ENCODE results near the gene STBD1.

The STBD1 gene

GRCh38 chr4:76316131-76316530 is 9.6 kb downstream of the STBD1 start:
- no peaks in the 10 kb centered on the region; the same call in 1 of the 2 replicates for H3K27me3 ChIP-seq
- no peak for TF ChIP-seq CTCF (IDR thresholded peaks at IDR 0.05; ENCODE audit: low read depth, low read length)
- no peak for DNase-seq
- no peak overlapping the region for H3K4me3 ChIP-seq (ENCODE audit: low read depth, low read length)
- H3K9me3 ChIP-seq = no peaks in the 10 kb centered on the region
- no peaks in the 10 kb centered on the region for H3K36me3 ChIP-seq
- peaks cover 3% of the 10 kb centered on the region; the same call in 1 of the 2 replicates for H3K4me1 ChIP-seq

DNA sequence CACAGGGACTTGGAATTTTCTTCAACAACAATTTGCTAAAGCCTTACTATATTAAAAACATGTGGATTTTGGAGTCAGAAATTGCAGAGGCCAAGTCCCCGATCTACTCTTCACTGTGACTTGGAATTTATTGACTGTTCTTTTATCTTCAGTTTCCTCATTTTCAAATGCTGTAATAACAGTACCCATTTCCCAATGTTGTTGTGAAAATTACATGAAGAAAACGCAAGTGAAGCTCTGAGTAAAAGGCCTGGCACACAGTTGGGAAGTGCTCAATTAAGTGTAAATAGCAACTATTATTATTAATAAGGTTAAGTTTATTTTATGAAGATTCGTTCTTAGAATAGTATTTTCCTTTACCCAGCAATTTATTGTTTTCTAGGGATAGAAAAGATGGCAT is 15.7 kb downstream of the STBD1 start:
- Histone ChIP-seq H3K4me3 (ENCODE audit: low read depth, low read length) (no peak overlapping the region), H3K9me3 (peaks cover 4% of the 10 kb centered on the region), H3K27me3 (no peaks in the 10 kb centered on the region; the same call in 1 of the 2 replicates), H3K36me3 (no peaks in the 10 kb centered on the region), H3K4me1 (no peaks in the 10 kb centered on the region)
- DNase-seq = no peak
- TF ChIP-seq CTCF (IDR thresholded peaks at IDR 0.05; ENCODE audit: low read depth, low read length) = no peak

GRCh38 chr4:76325072-76325471 is 18.5 kb downstream of the STBD1 start:
- Histone ChIP-seq H3K27me3 (no peaks in the 10 kb centered on the region), H3K4me1 (no peaks in the 10 kb centered on the region)

GRCh38 chr4:76326515-76326914 is 20.0 kb downstream of the STBD1 start:
- H3K9me3 ChIP-seq = peaks cover 4% of the 10 kb centered on the region
- H3K4me1 ChIP-seq = no peaks in the 10 kb centered on the region
- DNase-seq = no peak
- no peaks in the 10 kb centered on the region for H3K27me3 ChIP-seq
- H3K36me3 ChIP-seq = no peaks in the 10 kb centered on the region
- no peak for TF ChIP-seq CTCF (IDR thresholded peaks at IDR 0.05; ENCODE audit: low read depth, low read length)
- H3K4me3 ChIP-seq (ENCODE audit: low read depth, low read length) = no peak overlapping the region

More at GRCh38 chr4:76325072-76325471, 18.5 kb downstream of the STBD1 start:
- Histone ChIP-seq H3K4me3 (ENCODE audit: low read depth, low read length) (no peak overlapping the region), H3K36me3 (no peaks in the 10 kb centered on the region), H3K9me3 (peaks cover 4% of the 10 kb centered on the region)
- no peak for TF ChIP-seq CTCF (IDR thresholded peaks at IDR 0.05; ENCODE audit: low read depth, low read length)
- no peak for DNase-seq

DNA sequence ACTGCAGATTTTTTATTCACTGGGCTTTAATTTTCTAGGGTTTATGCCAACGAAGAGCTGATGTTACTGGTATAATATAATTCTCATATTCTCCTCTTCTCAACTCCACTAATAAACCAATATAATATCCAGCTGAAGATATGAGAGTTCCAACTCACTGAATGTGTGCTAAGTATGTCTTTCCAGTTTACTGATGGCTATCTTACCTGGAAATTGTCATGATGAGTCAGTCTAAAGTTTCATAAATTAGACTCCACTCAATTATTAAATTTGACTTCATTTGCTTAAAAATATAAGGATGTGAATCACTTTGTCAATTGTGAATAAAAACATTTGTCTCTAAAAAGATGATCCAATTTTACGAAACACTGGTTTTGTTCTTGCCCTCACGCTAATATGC is 28.4 kb downstream of the STBD1 start:
- TF ChIP-seq CTCF (IDR thresholded peaks at IDR 0.05; ENCODE audit: low read depth, low read length) = no peak
- no peaks in the 10 kb centered on the region for H3K9me3 ChIP-seq
- no peak for DNase-seq
- H3K4me1 ChIP-seq = peaks cover 19% of the 10 kb centered on the region
- no peaks in the 10 kb centered on the region for H3K27me3 ChIP-seq
- no peaks in the 10 kb centered on the region for H3K36me3 ChIP-seq
- no peak overlapping the region for H3K4me3 ChIP-seq (ENCODE audit: low read depth, low read length)

DNA sequence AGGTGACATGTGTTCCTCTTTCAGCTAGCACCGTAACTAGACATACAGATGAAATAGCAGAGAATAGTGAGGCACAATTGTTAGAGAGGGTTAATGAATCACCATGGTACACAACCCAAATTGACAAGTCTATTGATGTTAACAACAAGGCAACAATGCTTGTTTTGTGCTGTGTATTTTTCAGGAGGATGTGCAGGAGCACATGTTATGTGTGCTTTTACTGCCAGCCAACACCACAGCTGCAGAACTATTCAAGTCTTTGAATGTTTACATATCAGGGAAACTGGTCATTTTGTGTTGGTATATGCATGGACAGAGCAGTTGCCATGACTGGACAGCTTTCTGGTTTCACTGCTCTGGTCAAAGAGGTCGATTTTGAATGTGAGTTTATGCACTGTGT is 32.8 kb downstream of the STBD1 start:
- Histone ChIP-seq H3K9me3 (no peaks in the 10 kb centered on the region), H3K4me3 (ENCODE audit: low read depth, low read length) (no peak overlapping the region), H3K27me3 (no peaks in the 10 kb centered on the region), H3K36me3 (no peaks in the 10 kb centered on the region), H3K4me1 (peaks cover 39% of the 10 kb centered on the region)
- no peak for TF ChIP-seq CTCF (IDR thresholded peaks at IDR 0.05; ENCODE audit: low read depth, low read length)
- no peak for DNase-seq

Data from BE2C (cell line).